NCI-H1930 (cell line): ENCODE results near the gene DNAJC24.

Source experiments
- DNase-seq, 2 experiments: peaks; one replicate each; lab custom pipeline; 2025; lab: John Stamatoyannopoulos, UW

The DNAJC24 gene

GRCh38 chr11:31415435-31415834 lies 45.8 kb downstream of the DNAJC24 start:
- no peak for DNase-seq

GRCh38 chr11:31417357-31417756 lies 47.7 kb downstream of the DNAJC24 start:
- DNase-seq, result no peak

GRCh38 chr11:31417816-31418215 lies 48.2 kb downstream of the DNAJC24 start:
- no peak for DNase-seq

DNA sequence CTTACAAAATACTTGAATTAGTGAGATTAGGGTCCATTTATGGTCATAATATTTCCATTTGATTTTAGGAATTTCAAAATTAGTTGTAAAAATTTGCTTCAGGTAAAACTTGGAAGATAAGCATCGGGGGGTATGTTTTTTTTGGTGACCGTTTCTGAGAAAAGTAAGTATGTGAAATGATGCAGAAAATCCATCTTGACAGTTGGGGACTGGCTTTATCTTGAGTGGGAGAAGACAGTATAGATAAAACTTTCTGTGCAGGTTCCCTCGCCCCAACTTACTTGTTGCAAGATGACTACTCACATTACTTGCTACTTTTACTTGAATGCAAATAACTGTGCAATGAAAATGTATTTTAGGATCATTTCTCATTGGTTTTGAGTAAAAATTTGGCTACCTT lies 49.5 kb downstream of the DNAJC24 start:
- no peak for DNase-seq

- DNase-seq, result no peak
Observed at GRCh38 chr11:31419669-31420068, 50.0 kb downstream of the DNAJC24 start.

- no peak for DNase-seq
Observed at GRCh38 chr11:31421820-31422219, 52.2 kb downstream of the DNAJC24 start.

GRCh38 chr11:31422703-31423102 lies 53.0 kb downstream of the DNAJC24 start:
- peak; percentile 91 to 93 for DNase-seq

DNA sequence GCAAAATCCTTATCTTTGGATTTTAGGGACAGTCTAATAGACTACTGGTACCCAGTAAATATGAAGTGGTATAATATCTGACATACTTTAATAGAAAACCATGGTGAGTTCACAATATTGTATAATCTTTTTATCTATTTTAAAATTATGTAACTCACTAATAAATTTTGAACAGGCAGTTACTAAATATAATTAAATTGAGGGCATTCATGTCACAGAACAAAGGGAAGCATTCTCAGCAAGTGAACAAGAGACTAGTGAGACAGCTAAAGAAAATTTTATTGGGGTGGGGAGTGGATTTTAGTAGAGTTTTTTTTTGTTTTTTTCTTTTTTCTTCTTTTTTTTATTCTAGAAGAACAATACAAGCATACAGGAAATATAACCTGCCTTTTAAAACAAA lies 55.0 kb downstream of the DNAJC24 start:
- no peak for DNase-seq

GRCh38 chr11:31433851-31434250 lies 64.2 kb downstream of the DNAJC24 start:
- DNase-seq, result no peak

- DNase-seq, result no peak
Observed at GRCh38 chr11:31437742-31438435, 68.2 kb downstream of the DNAJC24 start.

DNA sequence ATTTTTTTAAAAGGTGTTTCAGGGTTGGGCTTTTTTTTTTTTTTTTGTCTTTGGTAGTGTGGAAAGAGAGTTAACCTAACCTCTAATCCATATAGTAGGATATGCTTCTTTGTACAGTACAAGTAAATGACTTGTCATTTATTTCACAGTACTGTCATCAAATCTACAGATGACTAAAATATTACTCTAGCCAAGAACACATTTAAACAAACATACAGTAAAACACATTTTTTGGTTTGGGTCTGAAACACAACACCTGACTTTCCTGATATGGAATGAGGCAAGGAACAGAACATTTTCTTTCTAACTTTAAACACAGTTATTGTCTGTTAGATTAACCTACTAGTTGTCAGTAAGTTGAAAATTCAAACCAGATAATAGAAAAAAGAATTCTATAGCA lies 71.6 kb downstream of the DNAJC24 start:
- no peak for DNase-seq

DNA sequence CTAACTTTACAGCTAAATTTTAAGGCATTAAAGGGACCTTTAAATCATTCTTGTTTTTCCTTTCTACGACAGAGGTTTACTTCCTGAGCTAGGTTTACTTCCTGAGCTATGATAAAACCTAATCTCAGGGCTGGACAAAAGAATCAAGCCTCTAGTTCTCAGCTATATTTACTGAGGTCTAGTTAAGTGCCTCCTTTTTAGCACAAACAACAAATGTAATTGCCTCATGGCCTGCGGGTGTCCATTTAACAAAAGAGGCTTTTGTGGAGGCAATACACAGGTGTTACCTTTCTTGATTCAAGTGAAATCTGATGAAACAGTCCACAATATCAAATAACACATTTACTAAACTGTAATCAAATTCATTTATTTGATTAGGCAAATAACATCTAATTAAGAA lies 72.4 kb downstream of the DNAJC24 start:
- peak; percentile 96 to 98 for DNase-seq

GRCh38 chr11:31443802-31444201 lies 74.1 kb downstream of the DNAJC24 start:
- no peak for DNase-seq

DNA sequence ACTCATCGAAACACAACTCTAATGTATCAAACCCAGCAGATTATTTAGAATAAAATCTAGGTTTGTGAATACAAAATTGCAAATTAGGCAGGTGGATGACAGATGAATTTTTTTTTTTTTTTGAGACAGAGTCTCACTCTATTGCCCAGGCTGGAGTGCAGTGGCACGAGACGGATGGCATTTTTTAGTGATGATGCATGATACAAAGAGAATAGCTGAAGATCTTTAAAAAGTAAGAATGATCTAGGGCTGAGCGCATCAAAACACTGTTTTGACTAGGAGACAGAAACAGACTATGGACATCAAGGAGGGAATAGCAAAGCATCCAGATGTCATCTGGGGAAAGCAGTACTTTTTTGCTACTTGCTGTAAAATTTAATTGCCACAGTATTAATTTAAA lies 76.0 kb downstream of the DNAJC24 start:
- DNase-seq, result no peak

GRCh38 chr11:31449040-31449439 lies 79.4 kb downstream of the DNAJC24 start:
- no peak for DNase-seq

DNA sequence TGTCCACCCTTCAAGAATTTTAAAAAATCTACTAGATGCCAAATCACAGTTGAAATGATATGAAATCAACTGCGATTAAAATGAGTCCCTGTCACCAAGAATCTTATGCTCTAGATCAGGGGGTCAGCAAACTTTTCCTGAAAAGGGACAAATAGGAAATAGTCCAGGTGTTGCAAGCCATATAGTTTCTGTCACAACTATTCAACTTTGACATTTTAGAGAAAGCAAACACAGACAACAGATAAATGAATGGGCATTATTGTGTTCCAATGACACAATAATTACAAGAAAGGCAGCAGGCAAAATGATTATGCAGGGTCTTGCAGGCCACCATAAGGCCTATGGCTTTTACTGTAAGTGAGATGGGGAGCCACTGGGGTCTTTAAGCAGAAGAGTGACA lies 81.2 kb downstream of the DNAJC24 start:
- DNase-seq, result no peak

DNA sequence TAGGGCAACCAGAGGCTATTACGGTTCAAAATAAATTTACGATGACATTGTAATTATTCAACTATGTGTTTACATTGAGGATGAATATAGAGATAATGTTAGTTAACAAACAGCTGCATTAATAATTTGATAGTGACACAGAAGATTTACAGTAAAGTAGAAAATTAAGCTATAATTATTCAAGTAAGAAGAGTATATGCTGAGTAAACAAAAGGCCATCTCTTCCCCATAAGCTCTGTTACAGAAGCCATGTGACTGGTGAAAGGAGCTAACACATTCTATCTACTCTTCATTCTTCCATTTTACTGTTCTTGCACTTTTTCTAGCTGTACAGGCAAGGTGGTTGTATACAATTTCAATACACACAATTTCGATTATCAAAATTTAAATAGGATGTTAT lies 85.5 kb downstream of the DNAJC24 start:
- DNase-seq, result no peak

GRCh38 chr11:31464436-31464835 lies 94.8 kb downstream of the DNAJC24 start:
- no peak for DNase-seq

GRCh38 chr11:31474083-31474482 lies 104.4 kb downstream of the DNAJC24 start:
- no peak for DNase-seq

DNA sequence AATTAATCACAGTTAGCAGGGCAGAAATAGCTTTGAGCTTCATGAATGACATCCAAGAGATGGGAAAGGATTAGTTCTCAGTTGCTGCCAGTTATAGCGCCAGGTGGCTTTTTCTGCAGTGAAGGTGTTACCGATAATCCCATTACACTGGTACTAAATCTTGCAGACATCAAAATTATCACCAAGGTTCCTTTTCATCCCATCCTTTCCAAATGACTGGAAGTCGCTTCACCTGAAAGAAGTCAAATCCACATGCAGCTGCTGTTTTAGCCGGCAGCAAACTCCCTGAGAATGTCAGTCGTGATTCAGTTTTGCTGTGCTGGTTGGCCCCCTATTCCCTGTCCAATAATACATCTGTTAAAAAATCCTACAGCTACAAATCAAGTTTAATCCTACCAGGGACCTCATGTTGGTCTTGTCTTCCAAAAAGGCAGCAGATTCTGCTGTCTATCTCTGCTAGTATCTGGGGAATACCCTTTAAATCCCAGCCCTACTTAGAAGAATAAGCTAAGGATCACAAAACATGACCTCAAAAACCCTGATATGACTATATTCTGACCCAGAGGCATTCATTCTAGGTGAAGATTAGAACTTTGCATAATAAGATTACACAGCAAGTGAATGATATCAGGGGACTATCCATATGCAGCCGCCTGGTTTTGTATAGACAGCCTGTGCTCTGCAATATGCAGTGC lies 108.0 kb downstream of the DNAJC24 start:
- no peak for DNase-seq

- peak; percentile 20 to 28 for DNase-seq
Observed at GRCh38 chr11:31478223-31478590, 108.5 kb downstream of the DNAJC24 start.

DNA sequence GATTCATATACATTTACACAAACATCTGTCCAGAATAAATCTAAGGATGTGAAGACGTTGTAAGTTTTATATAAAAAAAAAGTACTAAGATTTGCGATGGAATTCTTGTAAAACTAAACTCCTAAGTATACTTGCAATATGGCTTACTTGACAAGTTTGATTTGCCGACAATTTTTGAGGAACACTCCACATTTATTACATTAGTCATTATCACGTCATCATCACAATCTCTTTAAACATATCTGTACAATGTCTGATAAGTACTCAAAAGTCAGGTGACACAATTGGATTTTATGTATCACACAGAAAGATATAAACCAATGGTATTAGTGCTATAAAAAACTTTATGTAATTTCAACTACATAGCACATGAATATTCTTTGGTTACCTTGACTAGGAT lies 109.4 kb downstream of the DNAJC24 start:
- DNase-seq, result no peak

- DNase-seq, result no peak
Observed at GRCh38 chr11:31480930-31481329, 111.3 kb downstream of the DNAJC24 start.
